GM23338 (cell line): Measurements from ENCODE around the gene RPS18. TPM values are rescaled to one million over a fixed set of nuclear protein-coding genes. Genes with fewer than 3 reads are reported as not detected.

ENCODE experiments used
- ATAC-seq: fragments of 200-7000 bp; cut with Tn5 transposase; 3 replicates; pipeline ENCODE4 v1.9.1; 2020
- DNase-seq: peaks from one replicate; pipeline ENCODE4 v3.0.0-alpha.2; 2015; ENCODE audit warnings: low spot score
- H2AFZ ChIP-seq: fragments of 200-600 bp; sonication (generic); 2 replicates; pipeline ENCODE4 v1.8.0; 2016; ENCODE audit warnings: antibody characterized with exemption, mild to moderate bottlenecking, moderate library complexity
- H3F3A ChIP-seq: fragments of 200-600 bp; sonication (generic); replicated peaks from 2 replicates; pipeline ENCODE4 v1.8.0; 2017; ENCODE audit warnings: antibody characterized with exemption, mixed run types, low read depth
- H3K27ac ChIP-seq: fragments of 200-600 bp; sonication (generic); 2 replicates; pipeline ENCODE4 v1.6.1; 2016; ENCODE audit warnings: low read depth
- H3K27me3 ChIP-seq: fragments of 200-600 bp; sonication (generic); 2 replicates; pipeline ENCODE4 v1.8.0; 2016; ENCODE audit warnings: mild to moderate bottlenecking, mixed run types, moderate library complexity; ENCODE audit not compliant: insufficient read depth
- H3K36me3 ChIP-seq: fragments of 200-600 bp; sonication (generic); 2 replicates; pipeline ENCODE4 v1.8.0; 2016; ENCODE audit warnings: mild to moderate bottlenecking; ENCODE audit not compliant: insufficient read depth
- H3K4me1 ChIP-seq: fragments of 200-600 bp; sonication (generic); 2 replicates; pipeline ENCODE4 v1.8.0; 2016; ENCODE audit warnings: mild to moderate bottlenecking, moderate library complexity; ENCODE audit not compliant: insufficient read depth
- H3K4me2 ChIP-seq: fragments of 200-600 bp; sonication (generic); 2 replicates; pipeline ENCODE4 v1.7.1; 2017; ENCODE audit warnings: mixed run types
- H3K4me3 ChIP-seq: fragments of 200-600 bp; sonication (generic); 2 replicates; pipeline ENCODE4 v1.6.1; 2016; ENCODE audit warnings: mixed run types
- H3K79me2 ChIP-seq: fragments of 200-600 bp; sonication (generic); replicated peaks from 2 replicates; pipeline ENCODE4 v1.8.0; 2017; ENCODE audit warnings: mild to moderate bottlenecking; ENCODE audit not compliant: insufficient read depth
- H3K9me2 ChIP-seq: fragments of 200-600 bp; sonication (generic); 2 replicates; pipeline ENCODE4 v1.8.0; 2017; ENCODE audit not compliant: insufficient read depth
- H4K20me1 ChIP-seq: fragments of 200-600 bp; sonication (generic); replicated peaks from 2 replicates; pipeline ENCODE4 v1.8.0; 2017; ENCODE audit warnings: mild to moderate bottlenecking; ENCODE audit not compliant: insufficient read depth
- H3K27ac Mint-ChIP-seq: 2 replicates; pipeline ENCODE4 v1.8.0; 2020; ENCODE audit warnings: inconsistent platforms, mild to moderate bottlenecking, moderate library complexity, mixed read lengths
- H3K27me3 Mint-ChIP-seq: 3 replicates; pipeline ENCODE4 v1.8.0; 2022; ENCODE audit warnings: low read depth, mild to moderate bottlenecking, moderate library complexity, mixed read lengths, inconsistent platforms; ENCODE audit not compliant: insufficient read depth, poor library complexity
- H3K36me3 Mint-ChIP-seq: 3 replicates; pipeline ENCODE4 v1.8.0; 2021; ENCODE audit warnings: low read depth, mild to moderate bottlenecking, inconsistent platforms, moderate library complexity, mixed read lengths
- H3K4me1 Mint-ChIP-seq: 3 replicates; pipeline ENCODE4 v1.8.0; 2020; ENCODE audit warnings: mild to moderate bottlenecking, inconsistent platforms, mixed read lengths
- H3K4me3 Mint-ChIP-seq: 3 replicates; pipeline ENCODE4 v1.8.0; 2021; ENCODE audit warnings: moderate library complexity, mild to moderate bottlenecking, inconsistent platforms, mixed read lengths
- H3K9me3 Mint-ChIP-seq: 3 replicates; pipeline ENCODE4 v1.8.0; 2020; ENCODE audit warnings: moderate library complexity, mild to moderate bottlenecking, inconsistent platforms, mixed read lengths
- CREB1 ChIP-seq: fragments of 250-450 bp; sonication (Bioruptor Pico); IDR thresholded peaks from 2 replicates; pipeline ENCODE4 v1.5.0; 2020; ENCODE audit warnings: low read depth, mild to moderate bottlenecking, moderate library complexity
- EZH2 ChIP-seq: fragments of 200-600 bp; sonication (generic); IDR thresholded peaks from one replicate; pipeline ENCODE4 v1.8.0; 2017; ENCODE audit warnings: antibody characterized with exemption, mild to moderate bottlenecking, low read depth; ENCODE audit not compliant: unreplicated experiment
- EZH2phosphoT487 ChIP-seq: fragments of 200-600 bp; sonication (generic); IDR thresholded peaks from one replicate; pipeline ENCODE4 v1.8.1; 2018; ENCODE audit warnings: antibody characterized with exemption; ENCODE audit not compliant: unreplicated experiment
- JUNB ChIP-seq: IDR thresholded peaks from one replicate; pipeline ENCODE4 v1.6.1; 2016; ENCODE audit warnings: antibody characterized with exemption; ENCODE audit not compliant: unreplicated experiment
- POLR2AphosphoS5 ChIP-seq: IDR thresholded peaks from 2 replicates; pipeline ENCODE4 v1.6.1; 2016; ENCODE audit warnings: antibody characterized with exemption, low read depth
- STAT1 ChIP-seq: IDR thresholded peaks from one replicate; pipeline ENCODE4 v1.6.1; 2016; ENCODE audit warnings: antibody characterized with exemption; ENCODE audit not compliant: unreplicated experiment
- ZNF114 ChIP-seq: fragments of 250-450 bp; sonication (Bioruptor Pico); IDR thresholded peaks from 2 replicates; pipeline ENCODE4 v1.5.0; 2020; ENCODE audit warnings: mild to moderate bottlenecking, moderate library complexity
- ZNF331 ChIP-seq: fragments of 250-450 bp; sonication (Bioruptor Pico); IDR thresholded peaks from 2 replicates; pipeline ENCODE4 v1.5.0; 2020; ENCODE audit warnings: low read depth, mild to moderate bottlenecking, moderate library complexity
- polyA plus RNA-seq: library from polyadenylated mRNA; unstranded; fragments of >200 nt; fragmentation: Nextera tagmentation; extraction: Ambion mirVana; gene quantifications from 2 replicates; pipeline ENCODE4 v1.2.1, GENCODE V29; 2016
- total RNA-seq: library from RNA; depleted of rRNA; stranded (reverse); fragments of >200 nt; shearing (Covaris generic); gene quantifications from 2 replicates; pipeline ENCODE4 v1.2.3, GENCODE V29; 2014
- TF ChIP-seq, protein P1 (sequence below), 2 experiments: fragments of 200-600 bp in 1 of 2; sonication (generic) in 1 of 2; conservative IDR thresholded peaks; 2 replicates each; pipeline versions ENCODE4 v1.5.1 to v1.6.1; 2016 to 2017; ENCODE audit warnings: antibody characterized with exemption in 2 of 2, low read depth in 2 of 2, mild to moderate bottlenecking in 2 of 2, moderate library complexity in 1 of 2
- TF ChIP-seq, protein P2 (sequence below): fragments of 250-450 bp; sonication (Bioruptor Pico); IDR thresholded peaks from 2 replicates; pipeline ENCODE4 v1.5.0; 2020; ENCODE audit warnings: mild to moderate bottlenecking, moderate library complexity
- TF ChIP-seq, protein P3 (sequence below): IDR thresholded peaks from one replicate; pipeline ENCODE4 v1.6.1; 2018; ENCODE audit warnings: antibody characterized with exemption; ENCODE audit not compliant: unreplicated experiment

Gene RPS18
- total and polyA plus RNA-seq, 2 experiments from 2014 or later = 2,133 to 4,776 TPM

DNA sequence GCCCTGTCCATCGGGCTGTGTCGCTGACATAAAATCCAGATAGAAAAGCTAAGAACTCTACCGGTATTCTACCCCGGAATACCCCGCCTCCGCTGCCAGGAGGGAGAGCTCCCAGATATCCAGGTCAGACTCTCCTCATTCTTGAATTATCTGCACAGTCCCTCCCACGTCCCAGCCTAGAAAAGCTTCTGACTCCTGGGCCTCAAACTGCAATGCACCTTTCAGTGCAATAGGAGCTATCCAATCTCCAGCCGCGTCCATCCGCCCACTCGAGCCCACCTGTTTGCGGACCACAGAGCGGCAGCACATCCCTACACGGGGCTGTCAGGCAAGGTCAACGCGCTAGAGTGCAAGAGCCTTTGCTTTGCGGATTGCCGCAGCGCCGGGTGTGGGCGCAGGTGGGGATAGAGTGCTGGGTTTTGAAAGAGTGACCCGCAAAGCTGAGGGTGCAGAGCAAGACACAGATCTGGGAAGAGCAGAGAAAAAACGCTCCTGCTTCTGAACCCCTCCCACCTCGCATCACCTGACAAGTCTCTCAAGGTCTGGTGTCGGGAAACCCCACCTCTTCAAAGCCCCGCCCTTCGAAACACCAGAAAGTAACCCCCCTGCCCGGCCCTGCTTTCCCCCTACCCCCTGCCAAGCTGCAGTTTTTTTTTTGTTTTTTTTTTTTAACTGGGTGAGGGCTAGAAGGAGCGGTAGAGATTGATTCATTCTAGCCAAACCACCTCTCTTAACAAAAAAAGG lies 40.7 kb downstream of the RPS18 start:
- Histone ChIP-seq H3K9me2 (no peaks in the 10 kb centered on the region), H3F3A (peaks cover 10% of the 10 kb centered on the region), H3K27ac (peak overlapping the region; percentile 15; the same call in 1 of the 2 replicates), H3K79me2 (0 out of 2 replicates have a peak, but pooled peaks cover 6% of the 10 kb centered on the region), H3K4me2 (peak overlapping the region; percentile 99), H3K4me3 (peak overlapping the region; percentile 91), H3K36me3 (no peaks in the 10 kb centered on the region), H3K27me3 (no peaks in the 10 kb centered on the region), H3K4me1 (peaks cover 20% of the 10 kb centered on the region), H4K20me1 (no peaks in the 10 kb centered on the region; the same call in 1 of the 2 replicates), H2AFZ (peak overlapping the region; percentile 80)
- Mint-ChIP-seq H3K27ac (no peak overlapping the region; the same call in 1 of the 2 replicates), H3K36me3 (no peaks in the 10 kb centered on the region), H3K4me3 (peak overlapping the region; percentile 92), H3K9me3 (no peaks in the 10 kb centered on the region; the same call in 2 of the 3 replicates), H3K27me3 (peaks cover 20% of the 10 kb centered on the region), H3K4me1 (peaks cover 35% of the 10 kb centered on the region)
- peak; percentile 56 for ATAC-seq
- TF ChIP-seq ZNF331 (CRISPR knock-in tag) (no peak), CREB1 (CRISPR knock-in tag) (no peak), EZH2 (no peak), EZH2phosphoT487 (no peak), ZNF114 (CRISPR knock-in tag) (no peak), JUNB (no peak), POLR2AphosphoS5 (peak; percentile 28), STAT1 (no peak)
- TF ChIP-seq, protein P1, sequence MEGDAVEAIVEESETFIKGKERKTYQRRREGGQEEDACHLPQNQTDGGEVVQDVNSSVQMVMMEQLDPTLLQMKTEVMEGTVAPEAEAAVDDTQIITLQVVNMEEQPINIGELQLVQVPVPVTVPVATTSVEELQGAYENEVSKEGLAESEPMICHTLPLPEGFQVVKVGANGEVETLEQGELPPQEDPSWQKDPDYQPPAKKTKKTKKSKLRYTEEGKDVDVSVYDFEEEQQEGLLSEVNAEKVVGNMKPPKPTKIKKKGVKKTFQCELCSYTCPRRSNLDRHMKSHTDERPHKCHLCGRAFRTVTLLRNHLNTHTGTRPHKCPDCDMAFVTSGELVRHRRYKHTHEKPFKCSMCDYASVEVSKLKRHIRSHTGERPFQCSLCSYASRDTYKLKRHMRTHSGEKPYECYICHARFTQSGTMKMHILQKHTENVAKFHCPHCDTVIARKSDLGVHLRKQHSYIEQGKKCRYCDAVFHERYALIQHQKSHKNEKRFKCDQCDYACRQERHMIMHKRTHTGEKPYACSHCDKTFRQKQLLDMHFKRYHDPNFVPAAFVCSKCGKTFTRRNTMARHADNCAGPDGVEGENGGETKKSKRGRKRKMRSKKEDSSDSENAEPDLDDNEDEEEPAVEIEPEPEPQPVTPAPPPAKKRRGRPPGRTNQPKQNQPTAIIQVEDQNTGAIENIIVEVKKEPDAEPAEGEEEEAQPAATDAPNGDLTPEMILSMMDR (conservative IDR thresholded peaks at IDR 0.05; ENCODE audit: low read depth in 2 of 2) = 0 out of 4 replicates have a peak, but pooled peaks of 1 of the 2 experiments have one; percentile 14
- TF ChIP-seq, protein P2, sequence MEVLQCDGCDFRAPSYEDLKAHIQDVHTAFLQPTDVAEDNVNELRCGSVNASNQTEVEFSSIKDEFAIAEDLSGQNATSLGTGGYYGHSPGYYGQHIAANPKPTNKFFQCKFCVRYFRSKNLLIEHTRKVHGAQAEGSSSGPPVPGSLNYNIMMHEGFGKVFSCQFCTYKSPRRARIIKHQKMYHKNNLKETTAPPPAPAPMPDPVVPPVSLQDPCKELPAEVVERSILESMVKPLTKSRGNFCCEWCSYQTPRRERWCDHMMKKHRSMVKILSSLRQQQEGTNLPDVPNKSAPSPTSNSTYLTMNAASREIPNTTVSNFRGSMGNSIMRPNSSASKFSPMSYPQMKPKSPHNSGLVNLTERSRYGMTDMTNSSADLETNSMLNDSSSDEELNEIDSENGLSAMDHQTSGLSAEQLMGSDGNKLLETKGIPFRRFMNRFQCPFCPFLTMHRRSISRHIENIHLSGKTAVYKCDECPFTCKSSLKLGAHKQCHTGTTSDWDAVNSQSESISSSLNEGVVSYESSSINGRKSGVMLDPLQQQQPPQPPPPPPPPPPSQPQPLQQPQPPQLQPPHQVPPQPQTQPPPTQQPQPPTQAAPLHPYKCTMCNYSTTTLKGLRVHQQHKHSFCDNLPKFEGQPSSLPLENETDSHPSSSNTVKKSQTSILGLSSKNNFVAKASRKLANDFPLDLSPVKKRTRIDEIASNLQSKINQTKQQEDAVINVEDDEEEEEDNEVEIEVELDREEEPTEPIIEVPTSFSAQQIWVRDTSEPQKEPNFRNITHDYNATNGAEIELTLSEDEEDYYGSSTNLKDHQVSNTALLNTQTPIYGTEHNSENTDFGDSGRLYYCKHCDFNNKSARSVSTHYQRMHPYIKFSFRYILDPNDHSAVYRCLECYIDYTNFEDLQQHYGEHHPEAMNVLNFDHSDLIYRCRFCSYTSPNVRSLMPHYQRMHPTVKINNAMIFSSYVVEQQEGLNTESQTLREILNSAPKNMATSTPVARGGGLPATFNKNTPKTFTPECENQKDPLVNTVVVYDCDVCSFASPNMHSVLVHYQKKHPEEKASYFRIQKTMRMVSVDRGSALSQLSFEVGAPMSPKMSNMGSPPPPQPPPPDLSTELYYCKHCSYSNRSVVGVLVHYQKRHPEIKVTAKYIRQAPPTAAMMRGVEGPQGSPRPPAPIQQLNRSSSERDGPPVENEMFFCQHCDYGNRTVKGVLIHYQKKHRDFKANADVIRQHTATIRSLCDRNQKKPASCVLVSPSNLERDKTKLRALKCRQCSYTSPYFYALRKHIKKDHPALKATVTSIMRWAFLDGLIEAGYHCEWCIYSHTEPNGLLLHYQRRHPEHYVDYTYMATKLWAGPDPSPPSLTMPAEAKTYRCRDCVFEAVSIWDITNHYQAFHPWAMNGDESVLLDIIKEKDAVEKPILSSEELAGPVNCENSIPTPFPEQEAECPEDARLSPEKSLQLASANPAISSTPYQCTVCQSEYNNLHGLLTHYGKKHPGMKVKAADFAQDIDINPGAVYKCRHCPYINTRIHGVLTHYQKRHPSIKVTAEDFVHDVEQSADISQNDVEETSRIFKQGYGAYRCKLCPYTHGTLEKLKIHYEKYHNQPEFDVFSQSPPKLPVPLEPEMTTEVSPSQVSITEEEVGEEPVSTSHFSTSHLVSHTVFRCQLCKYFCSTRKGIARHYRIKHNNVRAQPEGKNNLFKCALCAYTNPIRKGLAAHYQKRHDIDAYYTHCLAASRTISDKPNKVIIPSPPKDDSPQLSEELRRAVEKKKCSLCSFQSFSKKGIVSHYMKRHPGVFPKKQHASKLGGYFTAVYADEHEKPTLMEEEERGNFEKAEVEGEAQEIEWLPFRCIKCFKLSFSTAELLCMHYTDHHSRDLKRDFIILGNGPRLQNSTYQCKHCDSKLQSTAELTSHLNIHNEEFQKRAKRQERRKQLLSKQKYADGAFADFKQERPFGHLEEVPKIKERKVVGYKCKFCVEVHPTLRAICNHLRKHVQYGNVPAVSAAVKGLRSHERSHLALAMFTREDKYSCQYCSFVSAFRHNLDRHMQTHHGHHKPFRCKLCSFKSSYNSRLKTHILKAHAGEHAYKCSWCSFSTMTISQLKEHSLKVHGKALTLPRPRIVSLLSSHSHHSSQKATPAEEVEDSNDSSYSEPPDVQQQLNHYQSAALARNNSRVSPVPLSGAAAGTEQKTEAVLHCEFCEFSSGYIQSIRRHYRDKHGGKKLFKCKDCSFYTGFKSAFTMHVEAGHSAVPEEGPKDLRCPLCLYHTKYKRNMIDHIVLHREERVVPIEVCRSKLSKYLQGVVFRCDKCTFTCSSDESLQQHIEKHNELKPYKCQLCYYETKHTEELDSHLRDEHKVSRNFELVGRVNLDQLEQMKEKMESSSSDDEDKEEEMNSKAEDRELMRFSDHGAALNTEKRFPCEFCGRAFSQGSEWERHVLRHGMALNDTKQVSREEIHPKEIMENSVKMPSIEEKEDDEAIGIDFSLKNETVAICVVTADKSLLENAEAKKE (CRISPR knock-in tag) = no peak
- TF ChIP-seq, protein P3, sequence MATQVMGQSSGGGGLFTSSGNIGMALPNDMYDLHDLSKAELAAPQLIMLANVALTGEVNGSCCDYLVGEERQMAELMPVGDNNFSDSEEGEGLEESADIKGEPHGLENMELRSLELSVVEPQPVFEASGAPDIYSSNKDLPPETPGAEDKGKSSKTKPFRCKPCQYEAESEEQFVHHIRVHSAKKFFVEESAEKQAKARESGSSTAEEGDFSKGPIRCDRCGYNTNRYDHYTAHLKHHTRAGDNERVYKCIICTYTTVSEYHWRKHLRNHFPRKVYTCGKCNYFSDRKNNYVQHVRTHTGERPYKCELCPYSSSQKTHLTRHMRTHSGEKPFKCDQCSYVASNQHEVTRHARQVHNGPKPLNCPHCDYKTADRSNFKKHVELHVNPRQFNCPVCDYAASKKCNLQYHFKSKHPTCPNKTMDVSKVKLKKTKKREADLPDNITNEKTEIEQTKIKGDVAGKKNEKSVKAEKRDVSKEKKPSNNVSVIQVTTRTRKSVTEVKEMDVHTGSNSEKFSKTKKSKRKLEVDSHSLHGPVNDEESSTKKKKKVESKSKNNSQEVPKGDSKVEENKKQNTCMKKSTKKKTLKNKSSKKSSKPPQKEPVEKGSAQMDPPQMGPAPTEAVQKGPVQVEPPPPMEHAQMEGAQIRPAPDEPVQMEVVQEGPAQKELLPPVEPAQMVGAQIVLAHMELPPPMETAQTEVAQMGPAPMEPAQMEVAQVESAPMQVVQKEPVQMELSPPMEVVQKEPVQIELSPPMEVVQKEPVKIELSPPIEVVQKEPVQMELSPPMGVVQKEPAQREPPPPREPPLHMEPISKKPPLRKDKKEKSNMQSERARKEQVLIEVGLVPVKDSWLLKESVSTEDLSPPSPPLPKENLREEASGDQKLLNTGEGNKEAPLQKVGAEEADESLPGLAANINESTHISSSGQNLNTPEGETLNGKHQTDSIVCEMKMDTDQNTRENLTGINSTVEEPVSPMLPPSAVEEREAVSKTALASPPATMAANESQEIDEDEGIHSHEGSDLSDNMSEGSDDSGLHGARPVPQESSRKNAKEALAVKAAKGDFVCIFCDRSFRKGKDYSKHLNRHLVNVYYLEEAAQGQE = no peak
- DNase-seq = peak; percentile 97
